ENCODE measurements around the gene PRSS56. TPM values are rescaled to one million over a fixed set of nuclear protein-coding genes. Genes with fewer than 3 reads are reported as not detected.

PRSS56 gene
- total and polyA plus RNA-seq, 2 of the 13 experiments (the other 11 are each of a cell fraction or from before 2014, with no cell fraction given), result not detected

- TF ChIP-seq ZNF281 (CRISPR knock-in tag; IDR thresholded peaks at IDR 0.05; ENCODE audit: borderline replicate concordance) (no peak), PLRG1 (conservative IDR thresholded peaks at IDR 0.05) (no peak), ZBTB7A (CRISPR knock-in tag; IDR thresholded peaks at IDR 0.05) (peak; percentile 57; the same call in 1 of the 2 replicates), ZBTB7B (CRISPR knock-in tag; IDR thresholded peaks at IDR 0.05) (no peak)
Measured at GRCh38 chr2:232502511-232502910, 17.7 kb upstream of the PRSS56 start (continued).

- Histone ChIP-seq H3K4me3 (replicated peaks in 1 of 3; ENCODE audit: insufficient read depth in 1 of 3, low read depth in 2 of 3, low read length in 3 of 3) (peak overlapping the region; percentile 45 to 67 (median 52); a peak in 5 of 6 replicates), H3K36me3 (replicated peaks in 1 of 2; ENCODE audit: control insufficient read depth in 1 of 2, insufficient read depth in 2 of 2, low read length in 2 of 2) (no peaks in the 10 kb centered on the region), H4K20me1 (ENCODE audit: insufficient read depth, low read length) (no peaks in the 10 kb centered on the region), H3K4me2 (ENCODE audit: low read depth, low read length) (peak overlapping the region; percentile 72), H2AFZ (ENCODE audit: low read length) (no peak overlapping the region), H3K27ac (ENCODE audit: extremely low read length, insufficient read depth, low read length) (no peak overlapping the region), H3K79me2 (ENCODE audit: insufficient read depth, low read length) (no peaks in the 10 kb centered on the region), H3K27me3 (ENCODE audit: control insufficient read depth in 1 of 2, insufficient read depth in 2 of 2, low read length in 2 of 2) (peaks cover 19 to 92% of the 10 kb centered on the region in 2 experiments), H3K4me1 (ENCODE audit: insufficient read depth, low read length) (peaks cover 11% of the 10 kb centered on the region), H3K9ac (ENCODE audit: insufficient read depth, low read depth, low read length) (0 out of 2 replicates have a peak overlapping the region, but pooled peaks have one; percentile 20), H3K9me3 (ENCODE audit: low read length) (no peaks in the 10 kb centered on the region)
- BruUV-seq (replicated peaks), result no TSS peak
- ChIA-PET POLR2A (no interaction called here), CTCF (ENCODE audit: low intra/inter-chr PET ratio, low total read pairs) (no interaction called here)
- in situ Hi-C loops (cut with HindIII; ENCODE audit: extremely low pct_ligation_motif_present, low pct_unique_long_range_greater_than_20kb) (no loop called here), intact Hi-C loops (cut with micrococcal nuclease; ENCODE audit: unreplicated experiment) (no loop called here)
- DNase-seq (ENCODE audit: low spot score) (no peak), ATAC-seq (peak; percentile 56), FAIRE-seq (no peak)
- 4% methylated on average over 26 of the region's 75 CpGs for WGBS (ENCODE audit: low lambda C conversion rate)
- TF ChIP-seq RXRA (CRISPR knock-in tag; IDR thresholded peaks at IDR 0.05) (no peak), PATZ1 (CRISPR knock-in tag; IDR thresholded peaks at IDR 0.05) (peak; percentile 61), UBTF (CRISPR knock-in tag; IDR thresholded peaks at IDR 0.05) (peak; percentile 49), MTF2 (CRISPR knock-in tag; IDR thresholded peaks at IDR 0.05; ENCODE audit: borderline replicate concordance) (peak; percentile 98; the same call in 1 of the 2 replicates), CREB1 (IDR thresholded peaks at IDR 0.05) (peak; percentile 96), CREB1 (CRISPR knock-in tag; IDR thresholded peaks at IDR 0.05) (no peak), ZBTB26 (CRISPR knock-in tag; IDR thresholded peaks at IDR 0.05; ENCODE audit: borderline replicate concordance) (no peak), GLI4 (CRISPR knock-in tag; IDR thresholded peaks at IDR 0.05; ENCODE audit: borderline replicate concordance) (0 out of 2 replicates have a peak, but pooled peaks have one; percentile 50)
Measured at GRCh38 chr2:232502911-232503808, 17.0 kb upstream of the PRSS56 start.

Data from HepG2 (cell line).